Thymus (tissue), 11 donors: ENCODE measurements around the gene N4BP3. TPM values are rescaled to one million over a fixed set of nuclear protein-coding genes. Genes with fewer than 3 reads are reported as not detected.
"Not testable (repeated sequence)": the region's sequence is repeated elsewhere in the genome, so short reads cannot be mapped to it uniquely, and the experiment has no call there.

Experiments used
- DNase-seq, 9 donors: peaks; one replicate each; pipeline ENCODE4 v3.0.0-alpha.2; 2013; ENCODE audit warnings: low spot score in 9 of 9, low read depth in 6 of 9, missing footprints in 1 of 9
- H3K27ac ChIP-seq, 2 donors: one replicate each; pipeline ENCODE4 v1.5.1; 2013; ENCODE audit warnings: control low read depth in 1 of 2, low read depth in 1 of 2, low read length in 1 of 2, mild to moderate bottlenecking in 1 of 2, moderate library complexity in 1 of 2
- H3K27me3 ChIP-seq, 2 donors: one replicate each; pipeline ENCODE4 v1.5.1; 2013; ENCODE audit warnings: low read length in 1 of 2; ENCODE audit not compliant: control insufficient read depth in 2 of 2, insufficient read depth in 1 of 2
- H3K36me3 ChIP-seq, 2 donors: one replicate each; pipeline ENCODE4 v1.5.1; 2013; ENCODE audit warnings: low read length in 1 of 2, mild to moderate bottlenecking in 1 of 2, moderate library complexity in 1 of 2; ENCODE audit not compliant: control insufficient read depth in 2 of 2, insufficient read depth in 2 of 2
- H3K4me1 ChIP-seq, 2 donors: one replicate each; pipeline ENCODE4 v1.5.1; 2013; ENCODE audit warnings: low read length in 2 of 2; ENCODE audit not compliant: control insufficient read depth in 2 of 2, insufficient read depth in 2 of 2
- H3K4me3 ChIP-seq, 2 donors: one replicate each; pipeline ENCODE4 v1.5.1; 2013; ENCODE audit warnings: low read length in 2 of 2, control low read depth in 1 of 2, mild to moderate bottlenecking in 1 of 2
- H3K9me3 ChIP-seq, 2 donors: one replicate each; pipeline ENCODE4 v1.5.1; 2013; ENCODE audit warnings: low read length in 1 of 2, mild to moderate bottlenecking in 1 of 2; ENCODE audit not compliant: control insufficient read depth in 2 of 2, insufficient read depth in 1 of 2
- WGBS: extraction: QIAGEN DNeasy Blood & Tissue Kit; methylation state at CpG from one replicate; pipeline ENCODE4 v1.1.7; 2013; 5-methylcytosine and 5-hydroxymethylcytosine counted together
- polyA plus RNA-seq: library from polyadenylated mRNA; stranded (reverse); fragments of 200-250 nt; gene quantifications from one replicate; pipeline ENCODE4 v1.2.3, GENCODE V29; 2013
- total RNA-seq: library from RNA; stranded (reverse); fragments of 120-200 nt; gene quantifications from one replicate; pipeline ENCODE4 v1.2.4, GENCODE V29; 2013
- donor health status: healthy.

The N4BP3 gene
- total and polyA plus RNA-seq, 2 donors, result 1.9 to 2.3 TPM

DNA sequence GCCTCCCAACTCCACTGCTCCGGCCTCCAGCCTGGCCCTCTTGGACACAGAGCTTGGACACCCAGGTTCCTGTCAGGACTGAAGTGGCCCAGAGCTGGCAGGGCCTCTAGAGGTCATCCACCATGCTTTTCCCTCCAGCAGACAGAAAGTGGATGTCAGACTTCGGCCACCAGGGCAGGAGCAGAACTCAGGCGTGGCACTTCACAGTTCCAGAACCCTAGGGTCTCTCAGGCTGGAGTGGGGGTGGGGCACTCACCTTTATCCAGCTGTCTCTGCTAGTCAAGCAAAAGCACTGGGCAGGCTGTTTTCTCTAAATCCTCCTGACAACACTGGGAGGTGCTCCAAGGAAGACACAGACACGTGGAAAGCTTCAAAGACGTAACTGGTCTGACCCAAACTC is 35.6 kb upstream of the N4BP3 start:
- H3K4me1 ChIP-seq, result peaks cover 7 to 10% of the 10 kb centered on the region in 2 donors
- no peaks in the 10 kb centered on the region for H3K9me3 ChIP-seq
- DNase-seq, result no peak
- H3K27me3 ChIP-seq, result peaks cover 0 to 10% of the 10 kb centered on the region in 2 donors
- H3K27ac ChIP-seq, result no peak overlapping the region
- WGBS, result 89% methylated on average over 5 of the region's 5 CpGs
- H3K36me3 ChIP-seq, result no peaks in the 10 kb centered on the region
- no peak overlapping the region for H3K4me3 ChIP-seq

DNA sequence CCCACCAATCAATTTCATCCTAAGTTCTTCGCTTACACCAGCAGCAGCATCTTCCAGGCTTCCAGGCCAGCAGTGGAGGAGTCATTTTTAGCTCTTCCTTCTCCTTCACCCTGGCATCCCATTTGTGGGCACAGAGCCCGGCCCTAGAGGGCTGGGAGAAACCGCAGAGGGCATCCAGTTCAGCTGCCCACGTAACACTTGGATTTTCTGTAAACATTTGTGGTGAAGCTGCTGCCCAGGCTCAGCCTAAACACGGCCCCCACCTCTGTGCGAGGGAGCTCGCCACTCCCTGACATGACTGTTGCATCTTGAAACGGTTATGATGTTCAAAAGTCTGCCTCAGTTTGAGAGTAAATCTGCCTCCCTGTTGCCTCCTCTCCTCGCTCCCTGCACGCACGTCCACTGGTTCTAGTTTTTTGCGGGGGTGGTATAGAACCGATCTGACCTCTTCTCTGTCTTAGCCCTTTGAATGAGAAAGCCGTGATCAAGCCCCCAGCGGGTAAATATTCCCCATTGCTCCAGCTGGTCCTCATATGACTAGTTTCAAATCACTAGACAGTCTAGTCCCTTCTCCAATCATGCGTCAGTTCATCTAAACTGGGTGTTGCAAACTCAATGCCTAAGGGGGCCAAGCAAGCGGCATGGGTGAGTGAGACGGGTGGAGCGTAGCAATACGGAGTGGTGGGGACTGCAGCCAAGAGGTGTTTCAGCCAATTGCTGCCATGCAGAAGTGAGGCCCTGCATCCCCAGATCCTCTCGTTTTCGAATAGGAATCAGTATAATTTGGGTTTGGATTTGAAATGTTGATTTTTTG is 34.9 kb upstream of the N4BP3 start:
- 95% methylated on average over 22 of the region's 22 CpGs for WGBS
- peaks cover 0 to 10% of the 10 kb centered on the region in 2 donors for H3K27me3 ChIP-seq
- H3K4me1 ChIP-seq, result peaks cover 7 to 10% of the 10 kb centered on the region in 2 donors
- DNase-seq, result no peak
- no peak overlapping the region for H3K27ac ChIP-seq
- no peaks in the 10 kb centered on the region for H3K36me3 ChIP-seq
- no peak overlapping the region for H3K4me3 ChIP-seq
- H3K9me3 ChIP-seq, result no peaks in the 10 kb centered on the region

DNA sequence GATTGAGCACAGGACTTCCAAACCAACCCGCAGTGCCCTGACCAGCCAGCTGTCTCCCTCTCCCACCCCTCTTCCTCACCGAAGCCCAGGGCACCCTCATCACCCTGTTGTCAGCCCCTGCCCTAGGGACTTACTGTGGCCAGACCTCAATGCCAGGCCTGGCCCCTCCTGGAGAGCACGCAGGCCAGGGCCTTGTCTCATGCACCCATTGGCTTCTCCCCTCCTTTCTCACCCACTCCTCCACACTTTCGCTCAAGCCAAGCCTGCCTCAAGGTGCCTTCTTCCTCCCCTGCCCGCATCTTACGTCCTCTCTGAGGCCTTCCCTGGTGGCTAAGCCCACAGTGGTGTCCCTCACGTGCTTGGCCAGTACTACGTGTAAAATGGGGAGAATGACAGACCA is 33.3 kb upstream of the N4BP3 start:
- no peaks in the 10 kb centered on the region for H3K36me3 ChIP-seq
- peaks cover 0 to 9% of the 10 kb centered on the region in 2 donors for H3K27me3 ChIP-seq
- peaks cover 5 to 10% of the 10 kb centered on the region in 2 donors for H3K4me1 ChIP-seq
- H3K9me3 ChIP-seq, result no peaks in the 10 kb centered on the region
- no peak overlapping the region for H3K27ac ChIP-seq
- no peak overlapping the region for H3K4me3 ChIP-seq
- WGBS, result 96% methylated on average over 8 of the region's 8 CpGs
- DNase-seq, result no peak

DNA sequence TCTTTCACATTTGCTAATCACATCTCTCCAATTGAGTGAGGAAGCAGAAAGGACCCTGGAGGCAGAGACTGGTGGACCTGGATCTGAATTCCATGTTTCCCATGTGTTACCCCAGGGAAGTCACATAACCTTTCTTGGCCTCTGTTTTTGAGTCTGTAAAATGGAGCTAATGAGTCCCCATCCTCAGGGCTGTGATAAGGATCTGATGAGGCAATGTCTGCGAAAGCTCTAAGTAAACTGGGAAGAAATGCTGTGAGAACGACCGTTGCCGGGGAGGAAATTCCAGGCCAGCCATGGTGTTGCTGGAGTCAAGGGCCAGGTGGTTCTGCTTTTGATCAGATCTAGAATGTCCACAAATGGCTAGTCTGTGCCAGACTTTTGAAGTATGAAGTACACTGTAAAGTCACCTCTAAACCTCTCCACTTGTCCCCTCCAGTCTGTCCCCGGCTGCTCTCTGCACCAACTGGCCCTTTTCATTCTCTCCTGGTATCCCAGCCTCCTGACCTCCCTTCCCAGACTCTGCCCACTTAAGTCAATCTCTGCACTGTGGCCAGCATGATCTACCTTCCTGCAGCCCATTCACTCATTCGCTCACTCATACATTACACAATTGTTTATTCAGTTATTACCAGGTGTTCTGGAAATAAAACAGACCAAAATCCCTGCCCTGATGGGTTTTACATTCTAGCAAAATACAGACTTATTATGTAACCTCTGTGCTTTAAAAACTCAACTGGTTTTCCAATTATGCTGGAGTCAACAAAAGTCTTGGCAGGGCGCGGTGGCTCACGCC is 32.5 kb upstream of the N4BP3 start:
- no peaks in the 10 kb centered on the region for H3K9me3 ChIP-seq
- no peak overlapping the region for H3K27ac ChIP-seq
- no peaks in the 10 kb centered on the region for H3K36me3 ChIP-seq
- WGBS, result 95% methylated on average over 9 of the region's 9 CpGs
- H3K27me3 ChIP-seq, result peaks cover 0 to 2% of the 10 kb centered on the region in 2 donors
- peaks cover 4 to 5% of the 10 kb centered on the region in 2 donors for H3K4me1 ChIP-seq
- no peak for DNase-seq
- H3K4me3 ChIP-seq, result no peak overlapping the region

DNA sequence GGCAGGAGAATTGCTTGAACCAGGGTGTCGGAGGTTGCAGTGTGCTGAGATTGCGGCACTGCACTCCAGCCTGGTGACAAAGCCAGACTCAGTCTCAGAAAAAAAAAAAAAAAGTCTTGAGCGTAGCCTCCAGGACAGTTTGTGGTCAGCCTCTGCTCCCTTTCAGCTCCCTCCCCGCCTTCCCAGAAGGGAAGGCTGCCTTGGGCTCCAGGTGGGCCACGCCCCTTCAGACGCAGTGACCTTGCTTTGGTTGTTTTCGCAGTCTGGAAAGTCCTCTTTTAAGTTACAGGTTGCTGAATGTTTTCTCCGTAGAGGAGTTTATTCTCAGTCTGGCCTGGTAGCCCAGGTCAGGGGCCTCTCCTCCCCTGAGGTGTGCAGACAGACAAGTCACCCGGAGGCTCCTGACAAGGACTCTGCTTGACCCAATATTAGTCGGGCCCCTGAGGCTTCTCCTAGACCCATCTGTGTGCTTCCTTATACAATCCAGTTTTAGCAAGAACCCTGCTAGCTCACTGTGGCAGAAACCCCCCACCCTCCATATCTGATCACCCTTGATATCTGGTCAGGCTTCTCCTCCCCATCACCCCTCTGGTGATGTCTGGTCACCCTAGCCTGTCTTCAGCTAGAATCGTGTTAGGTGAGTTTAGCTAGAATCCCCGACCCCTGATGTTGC is 31.6 kb upstream of the N4BP3 start:
- H3K27me3 ChIP-seq, result peaks cover 0 to 6% of the 10 kb centered on the region in 2 donors
- H3K36me3 ChIP-seq, result no peaks in the 10 kb centered on the region
- no peaks in the 10 kb centered on the region for H3K9me3 ChIP-seq
- 89% methylated on average over 12 of the region's 12 CpGs for WGBS
- H3K4me3 ChIP-seq, result no peak overlapping the region
- H3K27ac ChIP-seq, result no peak overlapping the region
- no peak for DNase-seq
- no peaks in the 10 kb centered on the region for H3K4me1 ChIP-seq

DNA sequence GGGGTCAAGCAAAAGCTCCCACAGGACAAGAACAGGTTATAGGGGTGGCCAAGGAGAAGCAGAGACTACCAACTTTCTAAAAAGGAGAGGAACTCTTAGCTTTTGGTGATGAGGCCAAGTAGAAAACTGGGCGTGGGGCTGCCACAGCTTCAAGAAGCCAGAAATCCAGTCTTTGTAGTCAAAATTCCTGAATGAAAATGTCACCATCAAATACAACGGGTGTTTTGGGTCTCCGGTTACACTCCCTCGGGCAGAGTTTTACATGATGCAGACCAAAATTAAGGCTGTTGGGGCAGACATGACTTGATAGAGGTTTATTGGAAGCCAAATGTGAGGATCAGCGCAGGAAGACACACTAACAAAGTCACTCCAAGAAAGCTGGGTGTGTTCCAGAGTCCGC is 29.4 kb upstream of the N4BP3 start:
- H3K27me3 ChIP-seq, result peaks cover 0 to 6% of the 10 kb centered on the region in 2 donors
- 87% methylated on average over 6 of the region's 6 CpGs for WGBS

DNA sequence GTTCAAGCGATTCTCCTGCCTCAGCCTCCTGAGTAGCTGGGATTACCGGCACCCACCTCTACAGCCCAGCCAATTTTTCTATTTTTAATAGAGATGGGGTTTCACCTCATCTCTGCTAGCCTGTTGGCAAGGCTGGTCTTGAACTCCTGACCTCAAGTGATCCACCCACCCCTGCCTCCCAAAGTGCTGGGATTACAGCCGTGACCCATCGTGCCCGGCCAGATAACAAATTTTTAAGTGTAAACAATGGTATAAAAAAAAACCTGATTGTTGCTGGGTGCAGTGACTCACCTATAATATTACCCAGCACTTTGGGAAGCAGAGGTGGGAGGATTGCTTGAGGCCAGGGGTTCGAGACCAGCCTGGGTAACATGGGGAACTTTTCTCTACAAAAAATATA is 28.0 kb upstream of the N4BP3 start:
- 95% methylated on average over 6 of the region's 6 CpGs for WGBS

More for the DNA sequence above, 29.4 kb upstream of the N4BP3 start:
- Histone ChIP-seq H3K36me3 (no peaks in the 10 kb centered on the region), H3K9me3 (no peaks in the 10 kb centered on the region), H3K4me1 (no peaks in the 10 kb centered on the region), H3K4me3 (no peak overlapping the region), H3K27ac (no peak overlapping the region)
- no peak for DNase-seq

DNA sequence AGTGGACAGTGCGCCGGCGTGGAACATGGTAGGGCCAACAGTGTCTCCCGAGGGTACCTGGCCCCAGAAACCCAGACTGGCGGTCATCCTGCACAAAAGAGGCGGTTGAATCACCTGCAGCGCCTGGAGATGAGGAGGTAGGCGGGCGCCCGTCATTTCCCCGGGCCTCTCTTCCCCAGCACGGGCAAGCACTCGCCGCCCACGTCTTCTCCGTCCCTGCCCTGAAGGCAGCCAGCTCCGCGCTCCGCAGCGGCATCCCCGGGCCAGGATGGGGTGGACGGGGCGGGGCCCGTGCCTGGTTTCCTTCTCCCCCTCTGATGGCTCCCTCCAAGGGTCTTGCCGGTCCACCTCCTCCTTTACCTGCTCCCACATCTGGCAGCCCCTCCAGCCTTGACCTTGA is 27.1 kb upstream of the N4BP3 start:
- no peaks in the 10 kb centered on the region for H3K4me1 ChIP-seq
- H3K36me3 ChIP-seq, result no peaks in the 10 kb centered on the region
- H3K27ac ChIP-seq, result no peak overlapping the region
- WGBS, result 72% methylated on average over 25 of the region's 25 CpGs
- H3K4me3 ChIP-seq, result no peak overlapping the region
- peaks cover 0 to 6% of the 10 kb centered on the region in 2 donors for H3K9me3 ChIP-seq
- DNase-seq, result no peak
- peaks cover 0 to 3% of the 10 kb centered on the region in 2 donors for H3K27me3 ChIP-seq

More for the DNA sequence above, 28.0 kb upstream of the N4BP3 start:
- no peaks in the 10 kb centered on the region for H3K36me3 ChIP-seq
- H3K4me1 ChIP-seq, result no peaks in the 10 kb centered on the region
- no peaks in the 10 kb centered on the region for H3K9me3 ChIP-seq
- no peak overlapping the region for H3K4me3 ChIP-seq
- DNase-seq, result no peak
- peaks cover 0 to 3% of the 10 kb centered on the region in 2 donors for H3K27me3 ChIP-seq
- H3K27ac ChIP-seq, result no peak overlapping the region

DNA sequence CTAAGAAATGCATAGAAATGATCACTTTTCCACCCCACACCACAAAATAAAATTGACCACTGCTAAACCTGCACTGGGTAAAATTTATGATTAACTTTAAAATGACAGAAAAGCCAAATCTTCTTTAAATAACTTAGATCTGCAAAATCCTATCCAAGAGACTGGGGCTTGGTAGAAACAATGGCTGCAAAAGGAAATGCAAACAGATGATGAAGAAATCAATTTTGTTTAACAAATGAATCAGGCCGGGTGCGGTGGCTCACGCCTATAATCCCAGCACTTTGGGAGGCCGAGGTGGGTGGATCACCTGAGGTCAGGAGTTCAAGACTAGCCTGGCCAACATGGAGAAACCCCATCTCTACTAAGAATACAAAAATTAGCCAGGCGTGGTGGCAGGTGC is 26.1 kb upstream of the N4BP3 start:
- not testable (repeated sequence) for DNase-seq, H3K27ac ChIP-seq, H3K27me3 ChIP-seq, H3K4me1 ChIP-seq, H3K36me3 ChIP-seq, H3K9me3 ChIP-seq, H3K4me3 ChIP-seq
- WGBS, result 98% methylated on average over 5 of the region's 5 CpGs
